T-helper 1 cell treated with Interleukin-12 subunit alpha and Interleukin-12 subunit beta and Interleukin-4 antibody, amounts not matched to agents 30 ng/mL and 1 ng/mL, for 36 hours (primary cell): ENCODE results near the gene CENPH. TPM values are rescaled to one million over a fixed set of nuclear protein-coding genes. Genes with fewer than 3 reads are reported as not detected.
"Not testable (repeated sequence)": the region's sequence is repeated elsewhere in the genome, so short reads cannot be mapped to it uniquely, and the experiment has no call there.

Experiments used
- intact Hi-C: fragments of 100-400 bp; cut with micrococcal nuclease; formaldehyde crosslinking; loops from one replicate; pipeline ENCODE4 v1.15.1; 2024
- total RNA-seq: library from RNA; stranded (reverse); gene quantifications from 2 replicates; pipeline ENCODE4 v1.2.3, GENCODE V29; 2022

Gene CENPH
- total RNA-seq, 1 donor from 2014 or later = 19.6 TPM

DNA sequence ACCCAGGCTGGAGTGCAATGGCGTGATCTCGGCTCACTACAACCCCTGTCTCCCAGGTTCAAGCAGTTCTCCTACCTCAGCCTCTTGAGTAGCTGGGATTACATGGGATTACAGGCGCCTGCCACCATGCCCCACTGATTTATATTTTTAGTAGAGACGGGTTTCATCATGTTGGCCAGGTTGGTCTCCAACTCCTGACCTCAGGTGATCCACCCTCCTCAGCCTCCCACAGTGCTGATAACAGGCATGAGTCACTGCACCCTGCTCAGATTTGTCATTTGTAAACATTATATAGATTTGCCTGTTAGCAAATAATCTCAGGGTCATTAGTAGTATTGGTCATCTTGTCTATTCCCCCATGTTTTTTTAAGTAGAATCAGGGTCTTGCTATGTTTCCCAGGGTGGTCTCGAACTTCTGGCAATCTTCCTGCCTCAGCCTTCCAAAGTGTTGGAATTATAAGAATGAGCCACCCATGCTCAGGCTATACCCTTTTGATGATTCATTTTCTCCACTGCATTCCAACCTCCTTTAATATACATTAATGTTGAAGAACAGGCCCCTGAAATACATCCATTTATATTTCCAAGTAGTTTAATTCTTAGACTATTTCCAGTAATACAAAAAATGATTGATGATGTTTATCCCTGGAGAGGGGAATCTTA is 17.3 kb downstream of the CENPH start:
- intact Hi-C loops = no loop called here

DNA sequence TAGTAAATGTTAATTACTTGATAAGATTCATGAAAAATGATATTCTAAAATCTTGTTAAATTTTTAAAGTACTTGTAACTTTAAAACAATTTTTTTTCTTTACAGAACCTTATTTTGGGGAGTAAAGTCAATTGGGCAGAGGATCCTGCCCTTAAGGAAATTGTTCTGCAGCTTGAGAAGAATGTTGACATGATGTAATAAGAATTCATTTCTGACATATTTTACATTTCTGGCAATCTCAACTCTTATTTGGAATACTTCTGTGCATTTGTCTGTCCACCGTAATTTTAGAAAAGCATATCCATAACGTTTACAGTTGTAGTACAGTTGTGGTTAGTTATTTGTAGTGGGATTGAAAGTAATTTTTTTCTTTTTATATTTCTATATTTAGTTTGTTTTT is 20.2 kb downstream of the CENPH start:
- intact Hi-C loops = no loop called here

DNA sequence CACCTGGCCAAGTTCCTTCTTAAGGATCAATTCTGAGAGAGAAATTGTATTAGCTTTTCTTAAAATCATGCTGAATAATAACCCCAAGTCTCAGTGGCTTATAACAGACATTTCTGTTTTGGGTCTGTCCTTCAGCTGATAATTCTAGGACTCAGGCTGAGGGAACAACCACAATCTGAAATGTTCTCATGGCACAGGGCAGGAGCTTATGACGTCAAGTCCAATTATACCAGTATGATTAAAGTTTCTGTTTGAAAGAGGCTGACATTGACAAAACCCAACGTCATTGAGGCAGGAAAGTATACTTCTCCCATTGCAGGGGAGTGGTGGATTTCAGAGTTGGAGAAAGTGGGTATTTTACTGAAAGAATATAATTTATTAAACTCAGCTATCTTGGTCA is 21.8 kb downstream of the CENPH start:
- intact Hi-C loops = no loop called here

DNA sequence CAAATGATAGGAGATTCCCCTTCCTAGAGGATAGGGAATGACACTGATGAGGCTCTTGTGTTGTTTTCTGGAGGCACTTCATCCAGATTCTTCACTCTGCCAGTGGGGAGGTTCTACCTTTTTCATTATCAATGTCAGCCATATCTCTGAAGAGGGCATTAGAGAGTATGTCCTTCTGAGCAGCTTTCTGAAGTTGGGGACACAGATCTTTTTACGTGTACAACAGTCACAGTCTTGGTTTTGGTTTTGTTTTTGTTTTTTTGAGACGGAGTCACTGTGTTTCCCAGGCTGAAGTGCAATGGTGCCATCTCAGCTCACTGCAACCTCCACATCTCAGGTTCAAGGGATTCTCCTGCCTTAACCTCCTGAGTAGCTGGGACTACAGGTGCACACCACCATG is 22.6 kb downstream of the CENPH start:
- intact Hi-C loops = no loop called here

DNA sequence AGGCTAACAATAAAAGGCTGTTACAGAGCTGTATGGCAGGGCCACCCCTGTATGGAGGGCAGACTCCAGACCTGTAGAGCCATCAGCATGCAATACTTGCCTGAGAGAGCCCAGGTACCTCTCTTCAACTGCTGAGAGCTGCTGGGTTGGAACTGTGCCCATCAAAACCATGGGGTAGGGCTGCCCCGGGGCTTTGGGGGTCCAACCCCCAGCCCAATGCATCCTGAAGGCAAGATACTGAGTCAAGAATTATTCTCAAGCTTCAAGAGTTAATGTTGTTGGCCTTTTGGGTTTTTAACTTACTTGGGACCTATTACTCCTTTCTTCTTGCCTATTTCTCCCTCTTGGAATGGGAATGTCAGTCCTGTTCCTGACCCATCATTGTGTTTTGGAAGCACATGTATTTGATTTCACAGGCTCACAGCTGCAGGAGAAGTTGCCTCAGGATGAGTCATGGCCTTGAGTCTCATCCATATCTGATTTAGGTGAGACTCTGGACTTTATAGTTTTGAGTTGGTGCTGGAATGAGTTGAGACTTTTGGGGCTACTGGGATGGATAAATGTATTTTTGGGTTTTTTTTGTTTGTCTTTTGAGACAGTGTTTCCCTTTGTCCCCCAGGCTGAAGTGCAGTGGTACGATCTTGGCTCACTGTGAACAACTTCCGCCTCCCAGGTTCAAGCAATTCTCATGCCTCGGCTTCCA is 24.3 kb downstream of the CENPH start:
- intact Hi-C loops = no loop called here

DNA sequence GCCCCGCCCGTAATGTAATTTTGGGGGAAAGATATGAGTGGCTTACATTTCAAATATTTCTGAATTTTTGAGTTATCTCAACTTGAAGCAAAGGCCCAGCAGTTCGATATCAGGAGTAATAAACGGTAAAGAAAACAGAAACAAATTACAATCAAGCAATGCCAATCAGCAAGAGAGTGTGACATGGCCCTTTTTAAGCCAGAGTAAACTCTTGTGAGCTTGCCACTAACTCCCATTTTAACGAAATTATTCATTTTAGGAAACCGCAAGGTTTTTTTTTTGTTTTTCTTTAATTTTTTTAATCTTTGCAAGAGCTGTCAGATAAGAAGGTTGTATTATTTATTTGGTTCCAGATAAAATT is 27.7 kb downstream of the CENPH start:
- intact Hi-C loops = loop anchor here (1.0 to 2.0 kb wide), 8 partner anchors 17 to 1002 kb away; partner anchors contain the start of genes AK6, CCDC125, CCNB1 and CDK7

DNA sequence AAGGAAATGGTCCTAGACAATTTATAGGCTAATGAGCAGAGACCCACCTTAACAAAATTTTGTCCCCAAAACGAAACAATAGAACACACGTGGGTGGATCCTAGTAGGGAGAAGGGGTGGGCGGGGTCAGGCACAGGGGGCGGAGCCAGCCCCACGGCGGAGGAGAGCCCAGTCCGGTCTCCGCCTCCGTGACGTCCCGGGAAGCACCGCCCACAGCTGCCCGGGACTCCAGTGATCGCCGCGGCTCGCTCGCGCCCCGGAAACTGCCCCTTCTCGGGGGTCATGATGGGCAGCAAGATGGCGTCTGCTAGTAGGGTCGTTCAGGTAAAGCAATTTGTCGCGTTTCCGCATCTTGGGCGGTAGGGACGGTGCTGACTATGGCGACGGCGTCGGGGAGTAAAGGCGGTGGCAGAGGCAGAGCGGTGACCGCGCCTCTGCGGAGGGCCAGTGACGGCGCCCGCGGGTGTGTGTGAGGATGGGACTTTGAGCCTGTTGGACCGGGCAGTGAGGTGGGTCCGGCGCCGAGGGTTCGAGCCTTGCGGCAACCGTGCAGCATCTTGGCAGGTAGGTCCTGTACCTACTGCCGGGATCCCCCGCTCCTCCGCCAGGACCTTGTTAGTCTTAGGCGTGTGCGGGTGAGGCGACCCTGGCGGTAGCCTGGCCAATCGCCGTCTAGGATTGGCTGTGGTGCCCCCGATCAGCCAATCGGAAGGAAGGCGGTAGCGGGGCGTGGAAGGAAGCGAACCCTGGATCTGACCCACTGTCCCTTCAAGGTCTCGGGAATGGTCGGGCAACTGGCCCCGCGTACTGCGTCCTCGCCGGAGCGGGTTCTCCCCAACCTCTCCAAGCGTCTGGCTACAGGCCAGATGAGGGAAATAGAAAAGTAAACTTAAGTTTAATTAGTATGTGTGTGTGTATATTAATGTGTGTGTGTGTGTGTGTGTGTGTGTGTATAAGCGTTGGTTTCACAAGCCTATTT is 28.5 kb downstream of the CENPH start:
- intact Hi-C loops = loop anchor here (1.0 to 2.0 kb wide), 8 partner anchors 16 to 1003 kb away; partner anchors contain the start of genes AK6, CCDC125, CCNB1 and CDK7

DNA sequence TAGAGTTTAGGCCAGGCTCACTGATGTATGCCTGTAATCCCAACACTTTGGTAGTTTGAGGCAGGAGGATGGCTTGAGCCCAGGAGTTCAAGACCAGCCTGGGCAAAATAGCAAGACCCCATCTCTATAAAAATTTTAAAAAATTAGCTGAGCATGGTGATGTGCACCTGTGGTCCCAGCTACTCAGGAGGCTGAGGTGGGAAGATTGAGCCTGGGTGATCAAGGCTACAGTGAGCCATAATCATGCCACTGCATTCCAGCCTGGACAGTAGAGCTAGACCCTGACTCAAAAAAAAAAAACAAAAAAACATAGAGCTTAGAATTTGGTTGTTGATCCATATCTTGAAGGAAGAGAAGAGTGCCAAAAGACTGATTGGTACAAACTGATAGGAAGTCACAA is 30.6 kb downstream of the CENPH start:
- intact Hi-C loops = no loop called here

DNA sequence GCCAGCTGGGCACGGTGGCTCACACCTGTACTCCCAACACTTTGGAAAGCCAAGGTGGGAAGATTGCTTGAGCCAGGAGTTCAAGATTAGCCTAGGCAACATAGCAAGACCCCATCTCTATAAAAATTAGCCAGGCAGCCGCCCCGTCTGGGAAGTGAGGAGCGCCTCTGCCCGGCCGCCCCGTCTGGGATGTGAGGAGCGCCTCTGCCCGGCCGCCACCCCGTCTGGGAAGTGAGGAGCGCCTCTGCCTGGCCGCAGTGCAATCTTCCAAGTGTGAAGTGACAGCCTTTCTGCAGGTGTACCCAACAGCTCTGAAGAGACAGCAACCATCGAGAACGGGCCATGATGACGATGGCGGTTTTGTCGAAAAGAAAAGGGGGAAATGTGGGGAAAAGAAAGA is 31.0 kb downstream of the CENPH start:
- intact Hi-C loops = not testable (repeated sequence)

DNA sequence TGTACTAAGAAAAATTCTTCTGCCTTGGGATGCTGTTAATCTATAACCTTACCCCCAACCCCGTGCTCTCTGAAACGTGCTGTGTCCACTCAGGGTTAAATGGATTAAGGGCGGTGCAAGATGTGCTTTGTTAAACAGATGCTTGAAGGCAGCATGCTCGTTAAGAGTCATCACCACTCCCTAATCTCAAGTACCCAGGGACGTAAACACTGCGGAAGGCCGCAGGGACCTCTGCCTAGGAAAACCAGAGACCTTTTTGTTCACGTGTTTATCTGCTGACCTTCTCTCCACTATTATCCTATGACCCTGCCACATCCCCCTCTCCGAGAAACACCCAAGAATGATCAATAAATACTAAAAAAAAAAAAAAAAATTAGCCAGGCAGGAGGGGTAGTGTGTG is 31.4 kb downstream of the CENPH start:
- intact Hi-C loops = not testable (repeated sequence)

DNA sequence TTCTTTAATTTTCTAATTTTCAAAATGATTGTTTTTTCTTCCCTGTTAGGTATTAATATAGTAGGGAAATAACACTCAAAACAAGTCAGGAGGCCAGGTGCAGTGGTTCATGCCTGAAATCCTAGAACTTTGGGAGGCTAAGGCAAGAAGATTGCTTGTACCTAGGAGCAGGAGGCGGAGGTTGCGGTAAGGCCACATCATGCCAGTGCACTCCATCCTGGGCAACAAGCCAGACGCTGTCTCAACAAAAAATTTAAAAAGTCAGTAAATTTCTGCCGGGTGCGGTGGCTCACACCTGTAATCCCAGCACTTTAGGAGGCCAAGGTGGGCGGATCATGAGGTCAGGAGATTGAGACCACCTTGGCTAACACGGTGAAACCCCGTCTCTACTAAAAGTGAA is 35.1 kb downstream of the CENPH start:
- intact Hi-C loops = no loop called here

DNA sequence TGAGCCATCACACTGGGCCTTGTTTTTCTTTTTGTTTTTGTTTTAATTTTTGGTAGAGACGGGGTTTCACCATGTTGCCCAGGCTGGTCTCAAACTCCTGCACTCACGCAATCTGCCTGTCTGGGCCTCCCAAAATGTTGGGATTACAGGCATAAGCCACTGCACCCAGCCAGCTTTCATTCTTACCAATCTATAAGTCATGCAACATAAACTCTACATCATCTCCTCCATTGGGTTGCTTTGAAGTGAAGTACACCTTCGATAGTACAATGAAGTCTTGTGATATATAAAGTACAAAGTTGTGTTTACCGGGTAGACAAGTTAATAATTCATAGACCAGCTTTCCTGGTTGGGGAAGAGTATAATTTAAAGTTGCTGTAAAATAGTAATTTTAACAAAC is 36.5 kb downstream of the CENPH start:
- intact Hi-C loops = no loop called here

DNA sequence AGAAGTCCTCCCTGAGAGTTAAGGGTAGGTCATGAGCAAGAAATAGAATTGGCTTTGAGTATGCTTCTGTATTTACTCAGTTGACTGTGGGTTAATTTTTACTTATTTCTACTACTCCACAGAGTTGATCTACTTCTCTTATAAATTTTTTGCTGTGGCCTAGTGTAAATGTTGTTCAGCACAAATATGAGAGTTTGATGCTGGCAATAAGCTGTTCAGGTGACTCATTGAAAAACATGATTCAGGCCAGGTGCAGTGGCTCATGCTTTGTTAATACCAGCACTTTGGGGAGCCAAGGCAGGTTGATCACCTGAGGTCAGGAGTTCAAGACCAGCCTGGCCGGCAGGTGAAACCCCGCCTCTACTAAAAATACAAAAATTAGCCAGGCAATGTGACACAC is 40.8 kb downstream of the CENPH start:
- intact Hi-C loops = loop anchor here (5.0 kb wide), 1 partner anchor 188 kb away; no protein-coding TSS in a partner anchor

DNA sequence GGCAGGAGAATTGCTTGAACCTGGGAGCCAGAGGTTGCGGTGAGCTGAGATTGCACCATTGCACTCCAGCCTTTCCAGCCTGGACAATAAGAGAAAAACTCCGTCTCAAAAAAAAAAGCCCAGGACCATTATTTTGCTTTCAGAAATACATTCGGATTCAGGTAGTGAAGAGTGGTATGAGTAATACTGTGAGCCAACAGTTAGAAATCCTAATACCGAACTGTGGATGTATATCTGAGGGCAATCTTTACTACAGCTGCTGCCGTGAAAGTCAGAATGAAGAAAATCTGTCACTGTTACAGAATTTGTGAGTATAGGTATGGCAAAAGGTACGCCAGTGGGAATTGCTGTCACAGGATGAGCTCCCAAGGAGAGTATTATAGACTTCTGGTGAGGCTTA is 41.9 kb downstream of the CENPH start:
- intact Hi-C loops = loop anchor here (5.0 kb wide), 1 partner anchor 189 kb away; no protein-coding TSS in a partner anchor

DNA sequence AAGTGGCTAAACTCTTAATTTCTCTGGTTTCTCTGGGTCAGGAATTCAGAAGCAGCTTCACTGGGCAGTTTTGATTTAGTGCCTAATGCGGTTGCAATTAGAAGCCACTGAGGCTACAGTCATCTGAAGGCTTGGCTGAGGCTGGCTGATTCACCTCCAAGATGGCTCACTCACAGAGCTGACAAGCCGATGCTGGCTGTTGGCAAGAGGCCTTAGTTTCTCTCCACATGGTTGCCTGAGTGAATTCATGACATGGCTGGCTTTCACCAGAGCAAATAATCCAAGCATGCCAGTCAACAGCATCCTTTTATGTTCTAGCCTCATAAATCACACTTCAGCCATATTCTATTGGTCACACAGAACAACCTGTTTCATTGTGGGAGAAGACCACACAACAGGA is 42.5 kb downstream of the CENPH start:
- intact Hi-C loops = loop anchor here (5.0 kb wide), 1 partner anchor 190 kb away; no protein-coding TSS in a partner anchor

DNA sequence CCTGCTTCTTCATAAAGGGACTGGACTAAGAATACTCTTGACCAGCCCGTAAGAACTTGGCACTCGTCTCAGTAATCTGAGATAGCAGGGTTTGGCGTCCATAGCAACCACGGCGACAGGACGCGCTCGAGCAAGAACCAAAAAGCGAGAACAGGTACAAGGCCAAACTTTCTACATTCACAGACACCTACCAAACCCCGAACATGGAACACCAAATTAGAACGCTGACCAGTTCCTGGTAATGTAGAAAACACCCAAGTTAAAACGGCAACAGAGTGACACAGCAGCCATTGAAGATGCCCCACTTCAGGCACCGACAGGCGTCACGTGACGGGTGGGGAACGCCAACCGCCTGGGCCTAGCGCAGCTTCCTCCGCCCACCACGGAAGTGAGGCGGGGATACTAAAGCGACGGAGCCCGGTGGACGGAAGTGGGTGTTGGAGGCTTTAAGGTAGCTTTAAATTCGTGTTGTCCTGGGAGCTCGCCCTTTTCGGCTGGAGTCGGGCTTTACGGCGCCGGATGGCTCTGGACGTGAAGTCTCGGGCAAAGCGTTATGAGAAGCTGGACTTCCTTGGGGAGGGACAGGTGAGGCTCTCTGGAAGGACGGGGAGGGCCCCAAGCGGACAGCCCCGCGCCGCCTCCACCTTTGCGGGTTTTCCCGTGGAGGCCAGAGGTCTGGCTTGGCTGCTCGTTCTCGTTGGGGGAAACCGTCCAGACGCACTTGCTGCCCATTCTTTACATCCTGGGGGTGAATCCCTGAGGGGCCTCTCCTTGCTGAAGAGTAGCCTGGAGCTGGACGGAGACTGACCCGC is 45.3 kb downstream of the CENPH start, which contains the start of gene CDK7:
Gene CDK7, plus strand, starts transcription at position 430 of the 812 bp plus-strand sequence. Its CDS starts 90 bp downstream, at position 520.
- intact Hi-C loops = loop anchor here (1.0 to 5.0 kb wide), 8 partner anchors 10 to 192 kb away; partner anchors contain the start of genes AK6, CCDC125, CCNB1 and CENPH

DNA sequence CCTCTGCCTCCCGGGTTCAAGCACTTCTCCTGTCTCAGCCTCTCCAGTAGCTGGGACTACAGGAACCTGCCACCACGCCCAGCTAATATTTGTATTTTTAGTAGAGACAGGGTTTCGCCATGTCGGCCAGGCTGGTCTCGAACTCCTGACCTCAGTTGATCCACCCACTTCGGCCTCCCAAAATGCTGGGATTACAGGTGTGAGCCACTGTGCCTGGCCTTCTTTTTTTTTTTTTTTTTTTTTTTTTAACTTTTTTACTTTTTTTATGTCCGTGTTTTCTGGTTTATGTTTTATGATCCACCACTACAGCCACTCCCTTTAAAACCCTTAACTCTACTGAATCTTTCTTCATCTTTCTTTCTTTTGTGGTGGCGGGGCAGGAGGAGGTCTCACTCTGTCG is 47.4 kb downstream of the CENPH start:
- intact Hi-C loops = not testable (repeated sequence)

DNA sequence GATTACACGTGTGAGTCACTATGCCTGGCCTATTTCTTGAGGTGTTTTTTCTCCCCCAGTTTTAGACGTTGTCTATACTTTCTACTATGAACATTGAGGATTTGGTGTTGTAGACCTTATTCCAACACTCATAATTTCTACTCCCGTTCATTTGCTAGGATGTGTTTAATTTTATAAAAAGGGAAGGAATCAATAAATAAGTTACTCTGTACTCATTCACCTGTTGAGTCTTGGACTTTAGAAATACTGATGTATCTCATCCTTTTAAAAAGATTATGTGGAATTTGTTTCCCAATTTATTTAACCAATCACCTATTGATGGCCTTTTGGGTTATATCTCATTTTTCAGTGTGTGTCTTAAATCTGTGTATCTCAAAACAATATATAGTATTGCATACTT is 48.5 kb downstream of the CENPH start:
- intact Hi-C loops = no loop called here

DNA sequence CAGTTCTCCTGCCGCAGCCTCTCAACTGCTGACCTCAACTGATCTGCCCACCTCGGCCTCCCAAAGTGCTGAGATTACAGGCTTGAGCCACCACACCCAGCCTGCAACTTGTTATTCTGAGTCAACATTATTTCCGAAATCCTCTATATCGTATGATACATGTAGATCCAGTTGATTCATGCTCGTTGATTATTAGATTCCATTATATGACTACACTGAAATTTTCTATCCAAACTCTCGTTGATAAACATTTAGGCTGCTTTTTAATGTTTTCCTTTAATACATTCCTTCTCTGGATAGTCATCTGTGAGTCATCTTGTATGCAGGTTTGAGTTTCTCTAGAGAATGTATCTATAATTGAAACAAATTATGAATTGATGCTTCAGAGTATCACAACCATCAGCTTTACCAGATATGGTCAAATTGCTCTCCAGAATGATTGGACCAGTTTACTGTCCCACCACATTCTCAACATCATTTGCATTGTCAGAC is 49.4 kb downstream of the CENPH start:
- intact Hi-C loops = no loop called here

DNA sequence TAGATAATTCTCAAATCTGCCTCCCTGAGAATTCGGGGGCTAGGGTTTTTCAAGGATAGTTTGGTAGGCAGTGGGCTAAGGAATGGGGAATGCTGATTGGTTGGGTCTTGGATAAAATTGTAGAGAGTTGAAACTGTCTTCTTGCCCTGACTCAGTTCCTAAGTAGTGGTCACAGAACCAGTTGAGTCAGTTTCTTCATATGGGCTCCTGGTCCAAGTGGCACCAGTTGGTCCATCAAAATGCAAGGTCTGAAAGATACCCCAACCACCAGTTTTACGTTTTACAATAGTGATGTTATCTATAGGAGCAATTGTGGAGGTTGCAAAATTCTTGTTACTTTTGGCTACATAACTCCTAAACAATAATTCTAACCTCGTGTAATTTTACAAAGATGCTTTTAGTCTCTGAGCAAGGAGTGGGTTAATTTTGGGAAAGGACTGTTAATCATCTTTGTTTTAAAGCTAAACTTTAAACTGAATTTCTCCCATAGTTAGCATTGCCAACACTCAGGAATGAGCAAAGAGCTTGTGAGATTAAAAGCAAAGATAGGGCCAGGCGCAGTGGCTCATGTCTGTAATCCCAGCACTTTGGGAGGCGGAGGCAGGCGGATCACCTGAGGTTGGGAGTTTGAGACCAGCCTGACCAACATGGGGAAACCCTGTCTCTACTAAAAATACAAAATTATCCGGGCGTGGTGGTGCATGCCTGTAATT is 53.0 kb downstream of the CENPH start:
- intact Hi-C loops = no loop called here
